NCI-H226 (cell line): ENCODE measurements around the gene PHLDA2.
A peak's percentile ranks its signal among the peaks of the same experiment; 100 is the strongest.
"Not testable (repeated sequence)": the region's sequence is repeated elsewhere in the genome, so short reads cannot be mapped to it uniquely, and the experiment has no call there.

ENCODE experiments used
- DNase-seq: peaks from one replicate; pipeline ENCODE4 v3.0.0-alpha.2; 2015

Gene PHLDA2

DNA sequence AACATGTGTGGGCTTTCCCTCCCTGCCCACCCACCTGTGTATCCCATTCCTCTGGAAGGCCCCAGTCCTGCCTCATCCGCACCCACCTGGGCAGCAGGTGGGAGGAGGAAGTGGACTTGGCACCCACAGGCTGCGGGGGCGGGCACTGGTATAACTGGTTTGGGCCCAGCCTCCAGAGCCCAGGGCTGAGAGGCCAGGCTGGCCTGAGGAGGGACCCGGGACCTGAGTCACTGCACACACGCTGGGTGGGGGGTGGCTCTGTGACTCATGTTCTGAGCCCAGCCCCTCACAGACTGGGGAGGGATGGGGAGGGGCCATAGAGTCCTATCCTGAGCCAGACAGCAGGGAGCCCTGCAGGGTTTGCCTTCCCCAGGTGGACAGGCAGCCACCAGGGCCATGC, 16.7 kb downstream of the PHLDA2 start:
- peak; percentile 81 for DNase-seq

DNA sequence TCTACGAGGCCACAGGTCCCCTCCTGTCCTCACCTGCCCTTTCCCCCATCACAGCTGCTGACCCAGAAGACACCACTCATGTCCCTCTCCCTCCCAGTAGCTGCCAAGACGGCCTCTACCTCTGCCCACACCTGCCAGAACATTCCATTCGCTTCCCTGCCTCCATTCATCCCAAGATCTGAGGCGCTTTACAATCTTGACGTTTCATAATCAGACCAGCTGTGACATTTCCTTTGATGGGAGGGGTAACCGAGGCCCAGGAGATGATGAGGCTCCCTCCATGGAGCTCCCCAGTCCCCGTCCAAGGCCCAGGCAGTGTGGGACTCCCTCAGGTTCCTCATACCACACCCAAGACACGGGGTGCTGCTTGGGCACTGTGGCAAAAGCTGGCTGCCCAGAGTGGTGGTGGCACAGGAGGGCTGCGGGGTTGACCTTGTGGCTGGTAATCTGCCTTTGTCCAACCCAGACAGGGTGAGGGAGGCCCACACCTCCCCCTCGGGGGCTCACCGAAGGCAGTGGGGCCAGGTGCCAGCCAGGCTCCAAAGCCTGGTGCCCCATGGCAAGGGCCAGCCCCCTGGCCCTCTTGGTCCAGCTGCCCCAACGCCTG, 17.3 kb downstream of the PHLDA2 start:
- no peak for DNase-seq

DNA sequence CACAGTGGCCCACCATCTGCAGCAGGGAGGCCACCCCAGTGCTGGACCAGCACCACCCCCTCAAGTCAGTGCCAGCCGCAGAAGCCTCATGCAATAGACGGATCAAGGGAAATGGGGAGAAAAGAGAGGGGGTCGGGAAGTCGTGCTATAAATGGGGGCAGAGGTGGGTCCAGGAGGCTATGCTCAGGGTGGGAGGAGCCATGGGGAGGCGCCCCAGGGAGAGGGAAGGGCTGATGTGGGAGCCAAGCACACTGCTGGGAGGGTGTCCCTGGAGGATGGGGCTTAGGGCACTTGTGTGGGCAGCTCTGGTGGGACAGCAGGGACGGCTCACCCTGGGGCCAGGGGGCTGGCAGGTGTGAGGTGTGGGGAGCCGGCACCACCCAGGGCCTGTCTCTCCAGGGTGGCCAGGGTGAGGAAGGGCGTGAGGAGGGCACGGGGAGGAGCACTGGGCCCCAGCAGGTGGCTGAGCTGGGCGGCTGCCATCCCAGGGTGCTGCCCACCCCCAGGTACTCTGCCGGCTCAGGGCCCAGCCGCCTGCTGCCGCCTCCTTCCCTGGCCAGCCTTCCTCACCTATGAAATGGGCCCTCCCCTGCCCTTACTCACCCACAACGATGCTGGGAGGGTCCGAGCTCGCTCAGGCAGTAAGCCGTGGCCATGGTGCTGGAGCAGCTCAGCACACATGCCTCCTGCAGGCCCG, 18.0 kb downstream of the PHLDA2 start:
- no peak for DNase-seq

DNA sequence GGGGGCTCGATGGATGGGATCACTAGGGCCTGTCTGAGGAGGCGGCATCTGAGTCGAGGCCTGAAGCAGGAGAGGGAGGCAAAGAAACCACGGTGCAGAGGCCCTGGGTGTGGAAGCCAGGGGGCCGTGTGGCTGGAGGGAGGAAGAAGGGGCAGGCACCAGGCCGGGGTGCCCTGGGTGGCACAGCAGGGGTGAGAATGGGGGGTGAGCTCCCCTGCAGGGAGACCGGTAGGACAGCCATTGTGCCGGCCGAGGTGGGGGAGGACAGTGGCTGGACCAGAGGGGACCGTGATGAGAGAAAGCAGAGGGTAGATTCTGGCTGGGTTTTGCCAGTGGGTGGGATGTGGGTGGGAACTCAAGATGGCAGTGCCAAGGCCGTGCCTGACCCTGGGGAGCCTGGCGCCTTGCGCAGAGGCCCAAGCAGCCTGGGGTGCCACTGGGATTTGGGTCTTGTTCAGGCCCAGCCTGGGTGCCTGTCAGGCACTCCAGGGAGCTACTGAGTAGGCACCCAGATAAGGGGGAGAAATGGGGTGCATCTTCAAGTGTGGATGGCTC, 18.7 kb downstream of the PHLDA2 start:
- DNase-seq: no peak

DNA sequence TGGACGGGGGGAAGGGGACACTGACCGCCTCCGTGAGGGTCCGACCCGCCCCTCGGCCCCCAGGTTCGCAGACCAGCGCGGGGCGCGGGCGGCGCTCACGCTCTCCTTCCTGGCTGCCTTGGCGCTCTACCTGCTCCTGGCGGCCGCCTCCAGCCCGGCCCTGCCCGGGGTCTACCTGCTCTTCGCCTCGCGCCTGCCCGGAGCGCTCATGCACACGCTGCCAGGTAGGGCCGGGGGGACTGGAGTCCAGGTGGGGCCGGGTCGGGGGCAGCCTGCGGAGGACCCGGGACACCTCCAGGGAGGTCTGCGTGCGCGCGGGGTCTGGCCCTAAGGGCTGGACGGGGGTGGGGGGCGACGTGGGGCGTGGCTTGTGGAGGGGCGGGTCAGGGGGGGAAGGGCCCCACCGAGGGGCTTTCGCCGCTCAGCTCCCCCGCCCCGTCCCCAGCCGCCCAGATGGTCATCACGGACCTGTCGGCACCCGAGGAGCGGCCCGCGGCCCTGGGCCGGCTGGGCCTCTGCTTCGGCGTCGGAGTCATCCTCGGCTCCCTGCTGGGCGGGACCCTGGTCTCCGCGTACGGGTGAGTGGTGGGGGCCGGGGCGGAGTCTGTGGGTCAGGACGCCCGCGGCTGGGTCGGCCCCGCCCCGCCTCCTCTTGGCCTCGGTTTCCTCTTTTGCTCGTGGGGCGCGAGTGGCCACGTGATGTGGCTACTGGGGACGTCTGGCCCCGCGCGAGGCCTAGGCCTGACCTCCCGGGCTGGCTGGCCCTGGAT, 19.9 kb downstream of the PHLDA2 start:
- DNase-seq: no peak

DNA sequence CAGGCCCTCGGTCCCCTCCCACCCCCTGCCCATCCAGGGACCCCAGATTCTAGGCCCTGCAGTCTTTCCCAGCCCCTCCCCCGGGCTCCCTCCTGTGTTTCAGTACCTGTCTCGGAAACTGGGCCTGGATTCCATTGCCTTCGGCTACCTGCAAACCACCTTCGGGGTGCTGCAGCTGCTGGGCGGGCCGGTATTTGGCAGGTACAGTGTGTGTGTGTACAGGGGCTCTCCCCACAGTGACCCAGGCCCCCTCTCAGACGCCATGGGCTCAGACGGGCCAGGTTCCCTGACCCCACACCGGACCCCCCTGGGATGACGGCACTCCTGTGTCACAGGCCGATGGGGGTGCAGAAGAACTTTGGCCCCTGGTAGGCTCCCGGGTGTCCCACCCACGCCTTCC, 21.1 kb downstream of the PHLDA2 start:
- no peak for DNase-seq

DNA sequence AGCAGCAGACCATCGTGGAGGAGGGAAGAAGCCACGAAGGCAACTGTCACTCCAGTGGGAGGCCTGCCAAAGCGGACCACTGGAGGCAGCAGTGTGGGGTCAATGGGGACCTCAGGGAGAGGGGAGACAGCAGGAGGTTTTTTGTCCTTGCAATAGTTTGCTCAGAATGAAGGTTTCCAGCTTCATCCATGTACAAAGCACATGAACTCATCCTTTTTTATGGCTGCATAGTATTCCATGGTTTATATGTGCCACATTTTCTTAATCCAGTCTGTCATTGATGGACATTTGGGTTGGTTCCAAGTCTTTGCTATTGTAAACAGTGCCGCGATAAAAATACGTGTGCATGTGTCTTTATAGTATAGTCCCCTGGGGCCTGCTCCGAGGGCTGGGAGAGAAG, 23.9 kb downstream of the PHLDA2 start:
- not testable (repeated sequence) for DNase-seq

DNA sequence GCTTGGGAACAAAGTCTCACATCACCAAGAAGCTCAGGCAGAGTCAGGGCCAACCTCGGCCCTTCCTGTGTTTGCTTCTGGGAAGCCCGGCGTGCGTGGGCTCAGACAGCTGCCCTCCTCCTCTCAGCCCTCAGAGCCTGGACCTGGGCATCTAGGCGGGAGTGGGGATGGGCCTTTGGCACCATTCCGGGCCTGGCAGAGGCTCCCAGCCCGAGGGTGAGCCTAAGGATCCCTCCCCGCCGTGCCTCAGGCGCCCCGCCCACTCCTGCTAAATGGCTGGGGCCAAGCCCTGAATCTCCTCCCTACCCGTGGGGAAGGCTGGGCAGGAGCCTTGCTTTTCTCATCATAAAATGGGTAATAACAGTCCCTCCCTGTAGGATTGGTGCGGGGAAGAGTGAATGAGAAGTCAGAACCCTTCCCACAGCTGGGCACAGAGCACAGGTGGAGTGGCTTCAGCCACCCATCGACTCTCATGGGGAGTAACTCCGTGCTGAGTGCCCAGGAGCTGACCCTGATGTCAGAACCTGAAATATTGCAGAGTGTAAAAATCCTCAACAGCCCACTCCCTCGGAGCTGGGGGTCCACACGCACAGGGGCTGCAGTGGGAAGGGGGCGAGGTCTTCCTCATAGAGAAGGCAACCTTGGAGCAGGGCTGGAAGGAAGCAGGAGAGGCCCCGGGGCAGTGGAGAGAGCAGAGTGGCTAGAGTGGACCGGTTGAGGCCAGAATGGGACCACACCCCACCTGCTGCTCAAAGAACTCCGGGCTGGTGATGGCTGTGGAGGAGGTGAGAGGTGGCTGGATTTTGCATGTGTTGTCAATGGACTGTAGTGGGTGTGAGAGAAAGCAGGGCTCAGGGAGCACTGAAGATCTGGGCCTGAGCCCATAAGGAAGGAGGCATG, 24.8 kb downstream of the PHLDA2 start:
- peak; percentile 74 for DNase-seq

DNA sequence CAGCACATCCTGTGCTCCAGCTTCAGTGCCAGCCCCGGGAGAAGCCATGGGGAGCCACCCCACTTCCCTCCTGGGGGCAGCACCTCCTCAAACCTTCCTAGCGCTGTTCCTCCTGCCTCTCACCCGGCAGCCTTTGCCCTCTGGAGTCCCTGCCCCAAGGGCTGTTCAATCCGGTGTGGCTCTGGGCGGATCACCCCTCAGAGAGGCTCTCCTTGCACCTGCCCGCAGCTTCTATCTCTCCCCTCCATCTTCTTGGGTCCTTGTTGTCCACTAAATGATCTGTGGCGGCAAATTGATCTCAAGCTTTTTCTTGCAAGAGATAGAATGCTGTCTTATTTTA, 25.6 kb downstream of the PHLDA2 start:
- DNase-seq: no peak

DNA sequence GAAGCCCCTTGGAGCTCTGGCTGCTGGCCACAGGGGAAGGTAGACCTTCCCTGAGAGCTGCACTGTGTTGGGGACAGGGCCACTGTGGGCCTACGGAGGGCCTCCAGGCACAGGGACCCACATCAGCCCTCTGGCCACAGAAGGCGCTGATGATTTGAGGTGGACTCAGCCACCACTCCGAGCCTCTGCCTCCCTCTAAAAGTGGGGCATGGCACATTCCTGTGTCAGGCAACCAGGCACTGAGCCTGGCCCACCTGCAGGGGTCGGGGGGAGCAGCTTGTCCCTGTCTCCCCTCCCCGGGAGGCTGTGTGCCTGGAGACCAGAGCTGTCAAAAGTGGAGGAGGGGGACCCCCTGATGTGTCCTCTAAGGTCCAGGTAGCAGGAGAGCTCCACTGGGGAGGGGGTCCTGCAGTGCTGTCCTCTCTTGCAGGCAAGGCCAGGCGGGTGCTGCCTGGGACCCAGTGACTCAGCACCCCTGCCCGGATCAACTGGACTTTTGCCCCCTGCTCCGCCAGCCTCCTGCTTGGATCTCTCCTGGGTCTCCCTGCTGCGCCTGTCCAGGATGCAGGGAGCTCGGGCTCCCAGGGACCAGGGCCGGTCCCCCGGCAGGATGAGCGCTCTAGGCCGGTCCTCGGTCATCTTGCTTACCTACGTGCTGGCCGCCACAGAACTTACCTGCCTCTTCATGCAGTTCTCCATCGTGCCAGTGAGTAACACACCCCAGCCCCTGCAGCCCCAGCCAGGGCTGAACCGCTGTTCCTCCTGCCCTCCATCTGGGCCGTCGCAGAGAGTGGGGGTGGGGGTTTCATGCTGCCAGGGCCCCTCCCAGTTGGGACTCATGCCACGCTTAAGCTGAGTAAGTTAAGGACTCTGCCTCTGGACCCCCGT, 26.2 kb downstream of the PHLDA2 start:
- DNase-seq: no peak

DNA sequence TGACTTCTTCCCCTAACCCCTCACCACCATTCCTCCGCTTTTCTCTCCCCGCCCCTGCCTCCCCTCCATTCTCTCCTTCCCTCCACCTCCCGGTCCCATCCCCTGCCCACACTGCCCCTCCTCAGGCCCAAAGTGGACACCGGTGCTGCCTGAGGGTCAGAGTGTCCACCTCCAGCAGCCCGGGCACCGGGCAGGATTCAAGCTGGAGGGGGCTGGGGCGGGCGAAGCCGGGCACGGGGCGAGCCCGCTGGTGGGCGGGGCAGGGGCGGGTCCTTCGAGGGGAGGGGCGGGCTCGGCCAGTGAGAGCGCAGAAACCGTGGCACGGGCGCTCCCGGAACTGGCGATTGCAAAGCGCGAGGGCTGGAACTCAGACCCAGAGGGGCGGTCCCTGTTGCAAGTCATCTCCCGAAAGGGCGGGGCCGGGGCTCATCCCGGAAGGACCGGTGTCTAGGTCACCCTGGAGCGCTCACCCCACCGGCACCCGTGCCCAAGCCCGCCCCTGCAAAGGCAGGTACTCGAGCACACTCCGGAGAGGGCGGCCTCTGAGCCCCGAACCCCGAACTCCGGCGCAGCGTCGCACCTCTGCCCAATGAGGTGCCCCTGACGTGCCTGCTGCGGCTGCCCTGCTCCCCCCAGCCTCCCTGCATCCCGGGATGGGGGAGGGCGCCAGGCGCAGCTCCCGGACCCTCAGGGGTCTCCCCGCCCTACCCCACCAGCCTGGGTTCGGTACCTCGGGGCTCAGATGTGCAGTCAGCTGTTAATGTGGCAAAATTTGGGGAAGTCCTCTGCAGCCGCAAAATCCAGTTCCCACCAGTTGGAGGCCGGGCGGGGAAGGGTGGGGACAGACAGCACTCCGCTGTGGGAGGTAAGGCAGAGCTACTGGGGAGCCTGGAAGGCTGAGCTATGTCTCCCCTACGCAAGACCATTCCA, 27.1 kb downstream of the PHLDA2 start:
- DNase-seq: peak; percentile 90

DNA sequence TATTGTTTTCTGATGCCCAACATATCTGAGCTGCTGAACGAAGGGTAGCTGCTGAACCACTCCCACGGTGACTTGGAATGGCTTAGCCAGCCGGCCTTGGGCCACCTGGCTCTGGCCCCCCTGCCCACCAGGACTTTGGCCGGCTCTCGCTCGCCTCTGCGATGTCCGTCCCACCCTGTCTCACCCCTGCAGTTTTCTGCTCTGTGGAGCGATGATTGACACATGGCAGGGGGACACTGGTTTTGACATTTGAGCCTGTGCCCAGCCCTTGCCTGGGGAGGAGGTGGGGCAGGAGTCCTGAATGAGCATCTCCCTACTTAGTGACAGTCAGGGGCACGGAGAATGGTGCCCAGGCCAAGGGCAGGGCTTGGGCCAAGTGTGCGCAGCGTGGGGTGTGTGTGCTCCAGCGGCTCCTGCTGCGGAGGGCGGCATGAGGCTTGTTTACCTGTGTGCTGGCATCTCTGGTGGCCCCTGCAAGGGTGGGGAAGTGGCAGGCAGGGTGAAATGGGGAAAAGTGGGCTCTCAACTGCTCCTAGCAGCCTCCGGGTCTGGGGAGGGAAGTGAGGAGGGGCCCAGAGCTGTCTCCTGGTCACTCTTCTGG, 27.9 kb downstream of the PHLDA2 start:
- no peak for DNase-seq

DNA sequence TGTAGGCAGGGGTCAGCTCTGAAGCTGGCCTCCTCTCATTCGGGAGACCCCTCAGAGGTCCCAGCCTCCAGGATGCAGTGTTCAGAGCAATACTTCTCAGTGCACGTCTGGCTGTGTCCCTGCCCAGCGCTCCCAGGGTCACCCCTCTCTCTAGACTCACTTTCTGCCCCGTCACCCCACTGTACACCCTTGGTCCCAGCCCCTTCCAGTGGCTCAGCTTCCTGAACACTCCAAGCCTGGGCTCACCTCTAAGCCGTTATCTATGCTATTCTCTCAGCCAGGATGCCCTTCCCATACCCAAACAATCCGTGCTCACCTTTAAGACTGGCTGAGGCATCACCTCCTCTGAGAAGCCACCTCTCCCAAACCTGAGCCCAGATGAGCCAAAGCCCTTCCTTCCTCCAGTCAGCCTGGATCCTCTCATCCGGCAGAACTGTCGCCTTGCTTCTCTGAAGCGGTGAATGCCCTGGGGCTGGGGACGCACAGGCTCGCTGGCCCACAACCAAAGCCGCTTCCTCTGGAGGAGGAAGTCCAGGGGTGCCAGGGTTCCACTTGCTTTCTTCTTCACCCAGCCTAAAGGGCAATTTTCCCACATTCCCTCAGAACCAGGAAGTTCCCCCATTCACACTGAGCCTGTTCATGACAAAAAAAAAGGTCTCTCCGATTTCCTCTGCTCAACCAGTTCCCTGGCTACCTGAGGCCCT, 30.0 kb downstream of the PHLDA2 start:
- no peak for DNase-seq

DNA sequence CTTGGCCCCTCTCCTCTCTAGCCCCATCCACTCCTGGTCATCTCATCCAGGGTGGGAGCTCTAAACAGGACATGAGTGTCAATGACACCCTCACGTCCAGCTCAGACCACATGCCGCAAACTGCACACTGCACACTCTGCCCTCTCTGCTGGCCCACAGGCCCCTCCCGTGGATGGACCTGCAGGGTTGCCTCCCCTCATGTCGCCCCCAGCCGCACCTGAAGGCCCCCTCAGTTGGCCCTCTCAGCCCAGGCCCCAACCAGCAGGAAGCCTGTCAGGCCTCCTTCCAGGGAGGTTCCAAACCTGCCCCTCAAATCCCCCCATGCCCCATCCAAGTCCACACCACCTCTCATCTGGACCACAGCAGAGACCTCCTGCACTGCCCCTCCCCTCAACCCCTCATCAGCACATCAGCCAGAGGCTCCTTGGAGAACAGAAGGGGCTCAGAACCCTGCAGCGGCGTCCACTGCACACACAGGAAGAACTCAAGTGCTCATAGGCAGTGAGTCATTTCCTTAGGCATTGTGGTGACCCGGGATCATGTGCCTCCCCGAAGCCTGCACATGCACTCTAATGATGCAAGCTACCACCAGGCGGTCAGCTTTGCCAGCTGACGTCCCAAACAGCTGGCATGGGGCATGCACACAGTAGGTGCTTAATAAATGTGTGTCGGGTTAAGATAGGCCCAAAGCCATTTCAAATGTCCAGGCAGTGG, 30.7 kb downstream of the PHLDA2 start:
- peak; percentile 86 for DNase-seq

DNA sequence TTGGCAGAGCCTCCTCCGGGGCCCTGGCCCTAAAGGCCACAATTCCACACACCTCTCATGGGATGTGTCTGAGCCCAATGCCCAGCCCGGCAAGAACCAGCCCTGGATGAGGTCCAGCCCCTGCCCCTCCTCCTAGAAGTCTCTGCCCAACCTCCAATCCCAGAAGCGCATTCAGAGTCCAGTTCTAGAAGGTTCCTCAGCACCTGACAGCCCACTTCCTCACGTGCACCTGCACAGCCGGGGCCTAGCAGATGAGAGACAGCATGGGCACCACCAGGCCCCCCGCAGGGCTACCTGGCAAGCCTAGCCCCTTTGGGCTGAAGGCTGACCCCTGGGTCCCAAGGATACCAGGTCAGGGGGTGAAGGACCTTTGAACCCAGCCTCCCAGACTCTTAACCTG, 32.2 kb downstream of the PHLDA2 start:
- no peak for DNase-seq

DNA sequence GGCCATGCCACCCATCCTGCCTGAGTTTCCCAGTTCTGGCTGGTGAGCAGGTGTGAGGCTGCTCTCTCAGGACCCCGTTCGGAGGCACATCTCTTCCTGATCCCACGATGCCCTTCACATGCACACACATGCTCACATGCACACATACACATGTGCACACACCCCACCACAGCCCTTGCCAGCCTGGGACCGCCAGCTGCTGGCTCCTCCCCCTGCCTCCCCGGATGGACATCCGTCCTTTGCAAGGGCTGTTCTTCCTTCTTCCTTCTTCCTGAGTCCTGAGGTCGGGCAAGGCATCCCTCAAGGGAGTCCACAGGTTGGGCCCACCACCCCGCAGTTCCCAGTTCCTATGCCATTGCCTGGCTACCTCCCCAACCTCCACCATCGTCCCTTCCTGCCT, 33.2 kb downstream of the PHLDA2 start:
- no peak for DNase-seq

DNA sequence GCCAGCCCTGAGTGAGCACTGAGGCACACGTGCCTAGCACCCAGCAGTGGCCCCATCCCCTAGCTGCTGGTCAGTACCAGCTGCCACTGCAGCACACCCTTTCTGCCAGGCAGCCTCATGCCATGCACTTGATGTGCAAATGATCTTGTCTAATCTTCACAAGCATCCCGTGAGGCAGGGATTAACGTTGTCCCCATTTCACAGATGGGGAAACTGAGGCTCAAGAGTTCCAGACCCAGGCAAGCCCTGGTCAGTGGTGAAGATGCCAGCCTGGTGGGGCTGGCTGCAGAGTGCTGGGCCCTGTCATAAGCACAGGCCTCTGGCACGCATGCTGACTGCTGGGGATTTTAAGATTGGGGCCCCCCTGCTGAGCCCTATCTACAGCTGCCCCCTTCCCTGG, 35.3 kb downstream of the PHLDA2 start:
- no peak for DNase-seq

DNA sequence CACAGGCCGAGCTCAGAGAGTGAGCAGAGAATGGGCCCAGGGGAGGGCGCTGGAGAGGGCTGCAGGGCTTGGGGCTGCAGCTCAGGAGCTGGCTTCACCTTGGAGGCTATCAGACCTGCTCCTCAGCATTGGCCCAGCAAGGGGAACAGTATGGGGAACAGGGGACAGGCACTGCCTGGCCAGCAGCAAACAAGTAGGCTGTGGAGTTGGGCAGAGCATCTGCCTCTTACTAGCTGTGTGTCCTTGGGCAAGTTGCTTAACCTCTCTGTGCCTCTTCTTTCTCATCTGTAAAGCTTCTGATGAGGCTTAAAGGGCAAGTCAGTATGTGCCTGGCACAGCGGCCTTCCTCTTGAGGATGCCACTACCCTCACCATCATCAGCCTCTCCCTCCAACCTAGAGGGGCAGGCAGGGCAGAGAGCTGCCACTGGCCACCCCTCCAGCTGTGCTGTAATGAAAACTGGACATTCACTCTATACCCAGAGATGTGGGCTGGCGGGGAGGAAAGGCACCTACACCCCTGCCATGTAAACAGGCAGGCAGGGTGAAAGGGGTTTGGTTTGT, 36.2 kb downstream of the PHLDA2 start:
- DNase-seq: peak; percentile 25
